ENCODE results near the gene AFAP1L2.

GRCh38 chr10:114301177-114301576 lies 103.1 kb downstream of the AFAP1L2 start:
- TF ChIP-seq, protein P1, sequence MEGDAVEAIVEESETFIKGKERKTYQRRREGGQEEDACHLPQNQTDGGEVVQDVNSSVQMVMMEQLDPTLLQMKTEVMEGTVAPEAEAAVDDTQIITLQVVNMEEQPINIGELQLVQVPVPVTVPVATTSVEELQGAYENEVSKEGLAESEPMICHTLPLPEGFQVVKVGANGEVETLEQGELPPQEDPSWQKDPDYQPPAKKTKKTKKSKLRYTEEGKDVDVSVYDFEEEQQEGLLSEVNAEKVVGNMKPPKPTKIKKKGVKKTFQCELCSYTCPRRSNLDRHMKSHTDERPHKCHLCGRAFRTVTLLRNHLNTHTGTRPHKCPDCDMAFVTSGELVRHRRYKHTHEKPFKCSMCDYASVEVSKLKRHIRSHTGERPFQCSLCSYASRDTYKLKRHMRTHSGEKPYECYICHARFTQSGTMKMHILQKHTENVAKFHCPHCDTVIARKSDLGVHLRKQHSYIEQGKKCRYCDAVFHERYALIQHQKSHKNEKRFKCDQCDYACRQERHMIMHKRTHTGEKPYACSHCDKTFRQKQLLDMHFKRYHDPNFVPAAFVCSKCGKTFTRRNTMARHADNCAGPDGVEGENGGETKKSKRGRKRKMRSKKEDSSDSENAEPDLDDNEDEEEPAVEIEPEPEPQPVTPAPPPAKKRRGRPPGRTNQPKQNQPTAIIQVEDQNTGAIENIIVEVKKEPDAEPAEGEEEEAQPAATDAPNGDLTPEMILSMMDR (IDR thresholded peaks at IDR 0.05) = no peak
- no peak for TF ChIP-seq POLR2A (IDR thresholded peaks at IDR 0.05)
